Mammary epithelial cell (primary cell): ENCODE data around the gene KIF26A.

Experiments
- CTCF ChIP-seq, 2 donors: IDR thresholded peaks in 1 of 2; conservative IDR thresholded peaks in 1 of 2; 2 replicates each; pipeline ENCODE4 v1.5.1; 2011 to 2012; ENCODE audit warnings: inconsistent platforms in 2 of 2, low read length in 2 of 2, mild to moderate bottlenecking in 2 of 2, control low read depth in 1 of 2, low read depth in 1 of 2; ENCODE audit not compliant: insufficient read depth in 1 of 2; ENCODE audit errors: extremely low read depth in 1 of 2
- EZH2 ChIP-seq: IDR thresholded peaks from 2 replicates; pipeline ENCODE4 v1.6.1; 2012; ENCODE audit warnings: low read length, inconsistent platforms, borderline replicate concordance

- TF ChIP-seq CTCF (conservative IDR thresholded peaks at IDR 0.05 in 1 of 2, IDR thresholded peaks at IDR 0.05 in 1 of 2; ENCODE audit: extremely low read depth in 1 of 2, insufficient read depth in 1 of 2, low read depth in 1 of 2, low read length in 2 of 2) (no peak), EZH2 (no peak)
These were observed 17.8 kb downstream of the KIF26A start for GRCh38 chr14:104156142-104156541.
